Measurements from ENCODE around the gene CDH4.
"Not testable (repeated sequence)": the region's sequence is repeated elsewhere in the genome, so short reads cannot be mapped to it uniquely, and the experiment has no call there.

Gene CDH4

GRCh38 chr20:61448386-61448785 is 196.3 kb downstream of the CDH4 start:
- H3K27ac ChIP-seq: no peak overlapping the region
- TF ChIP-seq CTCF (conservative IDR thresholded peaks at IDR 0.05) (no peak), ZFX (IDR thresholded peaks at IDR 0.05) (no peak)

GRCh38 chr20:61449057-61449609 is 197.1 kb downstream of the CDH4 start:
- no peak overlapping the region for H3K27ac ChIP-seq
- TF ChIP-seq ZFX (IDR thresholded peaks at IDR 0.05) (no peak), CTCF (conservative IDR thresholded peaks at IDR 0.05) (no peak)

DNA sequence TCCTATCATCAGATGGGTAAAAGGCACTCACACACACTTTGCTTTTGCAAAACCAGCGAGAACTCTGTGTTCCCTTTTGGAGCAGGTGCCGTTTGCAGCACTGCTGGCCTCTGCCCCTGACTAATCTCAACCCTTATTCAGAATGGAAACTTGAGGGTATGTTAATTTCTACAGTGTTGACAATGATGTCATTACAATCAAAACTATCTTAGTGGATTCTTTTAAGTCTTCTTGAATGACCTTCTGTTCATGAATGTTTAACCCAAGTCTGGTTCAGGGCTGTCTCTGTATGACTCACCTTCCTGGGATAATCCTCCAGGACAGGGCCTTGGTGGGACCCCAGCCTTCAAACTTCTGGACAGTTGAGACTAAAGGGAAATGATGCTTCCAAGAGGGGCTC is 197.9 kb downstream of the CDH4 start:
- TF ChIP-seq CTCF (conservative IDR thresholded peaks at IDR 0.05) (no peak), ZFX (IDR thresholded peaks at IDR 0.05) (no peak)
- no peak overlapping the region for H3K27ac ChIP-seq

- TF ChIP-seq ZFX (IDR thresholded peaks at IDR 0.05) (no peak), CTCF (conservative IDR thresholded peaks at IDR 0.05) (no peak)
- no peak overlapping the region for H3K27ac ChIP-seq
Observed at GRCh38 chr20:61450549-61450948, 198.5 kb downstream of the CDH4 start.

DNA sequence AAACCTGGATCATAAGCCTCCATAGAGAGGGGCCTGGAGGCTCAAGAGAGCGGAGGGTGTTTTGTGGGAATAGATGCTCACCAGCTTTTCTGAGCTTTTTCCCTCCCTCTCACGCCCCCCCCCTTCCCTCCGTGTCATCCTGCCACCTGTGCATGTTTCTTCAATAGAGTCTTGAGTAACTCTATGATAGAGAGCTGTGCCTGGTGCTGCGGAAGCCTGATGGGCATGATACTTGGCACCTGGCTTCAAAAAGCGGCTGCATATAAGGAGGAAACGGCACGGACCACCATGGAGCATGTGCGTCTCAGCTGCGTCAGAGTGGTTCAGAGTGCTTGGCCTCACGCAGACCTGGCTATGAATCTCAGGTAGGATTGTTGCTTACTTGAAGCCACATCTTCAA is 198.9 kb downstream of the CDH4 start:
- no peak for TF ChIP-seq CTCF (conservative IDR thresholded peaks at IDR 0.05)
- no peak for TF ChIP-seq ZFX (IDR thresholded peaks at IDR 0.05)
- H3K27ac ChIP-seq: no peak overlapping the region

- no peak for TF ChIP-seq ZFX (IDR thresholded peaks at IDR 0.05)
- no peak overlapping the region for H3K27ac ChIP-seq
Observed at GRCh38 chr20:61451953-61452352, 199.9 kb downstream of the CDH4 start.

- no peak overlapping the region for H3K27ac ChIP-seq
- TF ChIP-seq ZFX (IDR thresholded peaks at IDR 0.05) (no peak), CTCF (conservative IDR thresholded peaks at IDR 0.05) (no peak)
Observed at GRCh38 chr20:61453219-61453618, 201.2 kb downstream of the CDH4 start.

GRCh38 chr20:61453623-61454022 is 201.6 kb downstream of the CDH4 start:
- H3K27ac ChIP-seq: not testable (repeated sequence)

Measured in C4-2B (cell line).